Measurements from ENCODE around the gene FUT4.
"Not testable (repeated sequence)": the region's sequence is repeated elsewhere in the genome, so short reads cannot be mapped to it uniquely, and the experiment has no call there.

Gene FUT4

DNA sequence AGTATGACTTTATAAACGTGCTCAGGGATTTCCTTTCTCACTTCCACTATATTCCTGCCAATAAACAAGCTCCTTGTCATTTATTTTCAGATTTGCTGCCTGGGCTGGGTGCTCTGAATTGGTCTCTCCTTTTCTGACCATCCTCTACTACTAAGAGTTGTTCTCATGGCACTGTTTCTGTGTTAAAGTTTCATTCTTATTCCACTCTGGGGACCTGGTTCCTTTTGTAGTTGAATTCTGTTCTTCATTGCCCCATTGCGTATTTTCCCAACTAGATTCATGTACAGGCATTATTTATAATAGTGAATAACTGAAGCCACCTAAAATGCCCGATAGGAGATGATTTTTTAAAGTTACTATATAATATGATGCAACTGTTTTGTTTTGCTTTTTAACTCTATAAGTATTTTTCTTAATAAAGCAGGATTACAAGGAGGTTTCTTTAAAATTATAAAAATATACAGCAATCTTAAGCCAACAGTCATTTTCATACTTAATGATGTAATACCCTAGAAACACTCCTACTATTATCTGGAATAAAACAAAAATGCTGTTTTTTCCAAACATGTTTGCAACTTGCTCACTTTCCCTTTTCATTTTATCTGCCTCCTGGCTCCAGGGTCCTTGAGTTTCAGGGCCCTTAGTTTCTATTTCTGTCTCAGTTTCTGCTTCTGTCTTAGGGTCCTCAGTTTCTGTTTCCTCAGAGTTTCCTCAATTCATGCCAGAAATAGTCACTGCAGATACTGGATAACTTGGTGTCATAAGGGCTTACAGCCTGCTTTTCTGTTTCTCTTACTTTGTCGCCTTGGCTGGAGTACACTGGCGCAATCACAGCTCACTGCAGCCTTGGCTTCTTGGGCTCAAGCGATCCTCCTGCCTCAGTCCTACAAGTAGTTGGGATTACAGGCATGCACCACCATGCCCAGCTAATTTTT is 9.8 kb upstream of the FUT4 start:
- no peak for DNase-seq

DNA sequence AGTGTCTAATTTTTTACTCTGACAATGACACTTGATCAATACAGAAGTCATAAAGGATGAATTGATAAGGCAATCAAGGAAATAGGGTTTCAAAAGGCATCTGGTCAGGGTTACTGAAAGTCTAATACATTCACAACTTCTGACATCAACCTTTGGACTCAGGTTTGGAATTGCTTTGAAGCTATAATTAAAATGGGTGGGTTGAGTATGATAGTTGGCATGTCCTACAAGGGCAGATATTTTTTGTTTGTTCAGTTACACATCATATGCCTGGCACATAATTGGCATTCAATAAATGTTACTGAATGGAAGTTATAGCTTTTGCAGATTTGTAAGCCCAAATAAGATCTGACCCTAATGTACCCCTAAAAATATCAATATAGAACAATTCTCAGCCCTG is 7.3 kb upstream of the FUT4 start:
- DNase-seq: no peak

DNA sequence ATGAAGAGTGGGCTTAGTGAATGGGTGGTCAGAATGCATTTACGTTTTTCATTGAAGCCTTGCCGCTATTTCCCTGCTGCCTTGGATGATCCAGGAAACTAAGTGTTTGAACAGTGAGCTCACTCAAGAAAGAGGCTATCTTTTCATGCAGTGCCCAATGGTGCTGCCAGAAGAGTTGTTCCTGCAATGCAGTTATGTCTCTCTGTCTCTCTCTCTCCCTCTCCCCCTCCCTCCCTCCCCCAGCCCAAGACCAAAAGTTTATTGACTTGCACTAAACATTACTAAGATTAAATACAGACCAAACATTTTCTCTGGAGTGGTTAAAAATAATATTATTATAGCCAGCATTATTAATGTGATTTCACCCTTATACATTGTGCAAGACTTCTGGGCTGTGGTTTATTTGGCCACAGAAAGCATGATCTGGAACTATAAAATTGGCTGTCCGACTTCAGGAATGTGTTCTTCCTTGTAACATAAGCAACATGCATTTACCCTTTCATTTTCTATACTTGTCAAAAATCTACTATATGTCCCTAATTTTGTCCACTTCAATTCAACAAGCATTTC is 6.6 kb upstream of the FUT4 start:
- DNase-seq: no peak

DNA sequence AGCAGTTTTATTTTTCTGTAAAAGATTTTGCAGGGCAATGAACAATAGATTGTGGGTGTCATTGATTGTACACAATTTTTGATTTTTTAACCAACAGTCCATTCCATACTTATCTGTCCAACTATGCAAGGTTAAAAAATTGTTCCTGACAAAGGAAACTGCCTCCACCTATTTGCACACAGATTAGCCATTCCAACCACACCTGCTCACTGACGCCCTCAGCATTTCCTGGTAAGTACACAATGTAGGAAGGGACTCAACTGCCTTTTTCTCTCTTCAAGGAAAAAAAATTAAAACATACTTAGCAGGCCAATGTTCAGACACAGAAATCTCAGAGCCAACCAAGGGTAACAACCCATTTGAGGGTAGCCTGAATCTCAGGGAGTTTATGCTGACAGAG is 4.3 kb upstream of the FUT4 start:
- DNase-seq: no peak

DNA sequence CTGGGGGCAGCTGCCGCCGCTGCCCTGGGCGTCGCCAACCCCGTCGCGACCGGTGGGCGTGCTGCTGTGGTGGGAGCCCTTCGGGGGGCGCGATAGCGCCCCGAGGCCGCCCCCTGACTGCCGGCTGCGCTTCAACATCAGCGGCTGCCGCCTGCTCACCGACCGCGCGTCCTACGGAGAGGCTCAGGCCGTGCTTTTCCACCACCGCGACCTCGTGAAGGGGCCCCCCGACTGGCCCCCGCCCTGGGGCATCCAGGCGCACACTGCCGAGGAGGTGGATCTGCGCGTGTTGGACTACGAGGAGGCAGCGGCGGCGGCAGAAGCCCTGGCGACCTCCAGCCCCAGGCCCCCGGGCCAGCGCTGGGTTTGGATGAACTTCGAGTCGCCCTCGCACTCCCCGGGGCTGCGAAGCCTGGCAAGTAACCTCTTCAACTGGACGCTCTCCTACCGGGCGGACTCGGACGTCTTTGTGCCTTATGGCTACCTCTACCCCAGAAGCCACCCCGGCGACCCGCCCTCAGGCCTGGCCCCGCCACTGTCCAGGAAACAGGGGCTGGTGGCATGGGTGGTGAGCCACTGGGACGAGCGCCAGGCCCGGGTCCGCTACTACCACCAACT is 1.0 kb downstream of the FUT4 start:
- DNase-seq: no peak

DNA sequence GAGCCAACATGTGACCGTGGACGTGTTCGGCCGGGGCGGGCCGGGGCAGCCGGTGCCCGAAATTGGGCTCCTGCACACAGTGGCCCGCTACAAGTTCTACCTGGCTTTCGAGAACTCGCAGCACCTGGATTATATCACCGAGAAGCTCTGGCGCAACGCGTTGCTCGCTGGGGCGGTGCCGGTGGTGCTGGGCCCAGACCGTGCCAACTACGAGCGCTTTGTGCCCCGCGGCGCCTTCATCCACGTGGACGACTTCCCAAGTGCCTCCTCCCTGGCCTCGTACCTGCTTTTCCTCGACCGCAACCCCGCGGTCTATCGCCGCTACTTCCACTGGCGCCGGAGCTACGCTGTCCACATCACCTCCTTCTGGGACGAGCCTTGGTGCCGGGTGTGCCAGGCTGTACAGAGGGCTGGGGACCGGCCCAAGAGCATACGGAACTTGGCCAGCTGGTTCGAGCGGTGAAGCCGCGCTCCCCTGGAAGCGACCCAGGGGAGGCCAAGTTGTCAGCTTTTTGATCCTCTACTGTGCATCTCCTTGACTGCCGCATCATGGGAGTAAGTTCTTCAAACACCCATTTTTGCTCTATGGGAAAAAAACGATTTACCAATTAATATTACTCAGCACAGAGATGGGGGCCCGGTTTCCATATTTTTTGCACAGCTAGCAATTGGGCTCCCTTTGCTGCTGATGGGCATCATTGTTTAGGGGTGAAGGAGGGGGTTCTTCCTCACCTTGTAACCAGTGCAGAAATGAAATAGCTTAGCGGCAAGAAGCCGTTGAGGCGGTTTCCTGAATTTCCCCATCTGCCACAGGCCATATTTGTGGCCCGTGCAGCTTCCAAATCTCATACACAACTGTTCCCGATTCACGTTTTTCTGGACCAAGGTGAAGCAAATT is 1.8 kb downstream of the FUT4 start:
- DNase-seq: no peak

DNA sequence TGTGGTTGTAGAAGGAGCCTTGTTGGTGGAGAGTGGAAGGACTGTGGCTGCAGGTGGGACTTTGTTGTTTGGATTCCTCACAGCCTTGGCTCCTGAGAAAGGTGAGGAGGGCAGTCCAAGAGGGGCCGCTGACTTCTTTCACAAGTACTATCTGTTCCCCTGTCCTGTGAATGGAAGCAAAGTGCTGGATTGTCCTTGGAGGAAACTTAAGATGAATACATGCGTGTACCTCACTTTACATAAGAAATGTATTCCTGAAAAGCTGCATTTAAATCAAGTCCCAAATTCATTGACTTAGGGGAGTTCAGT is 2.4 kb downstream of the FUT4 start:
- no peak for DNase-seq

DNA sequence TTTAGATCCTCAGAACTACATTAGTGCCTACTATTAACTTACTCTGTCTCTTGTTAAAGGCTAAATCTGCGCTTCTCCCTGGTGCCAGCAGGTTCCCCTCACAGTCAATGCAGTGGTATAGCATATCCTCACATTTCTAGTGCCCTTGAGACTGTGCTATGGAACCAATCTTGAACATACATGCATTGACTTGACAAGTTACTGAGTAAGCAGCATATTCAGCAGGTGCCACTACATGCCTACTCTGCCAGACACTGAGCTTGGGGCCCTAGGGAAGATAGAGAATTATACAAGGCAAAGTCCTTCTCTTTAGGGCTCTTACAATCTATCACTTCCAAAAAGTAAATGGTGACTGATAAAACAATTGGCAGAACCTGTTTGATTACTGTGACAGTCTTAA is 3.2 kb downstream of the FUT4 start:
- DNase-seq: no peak

DNA sequence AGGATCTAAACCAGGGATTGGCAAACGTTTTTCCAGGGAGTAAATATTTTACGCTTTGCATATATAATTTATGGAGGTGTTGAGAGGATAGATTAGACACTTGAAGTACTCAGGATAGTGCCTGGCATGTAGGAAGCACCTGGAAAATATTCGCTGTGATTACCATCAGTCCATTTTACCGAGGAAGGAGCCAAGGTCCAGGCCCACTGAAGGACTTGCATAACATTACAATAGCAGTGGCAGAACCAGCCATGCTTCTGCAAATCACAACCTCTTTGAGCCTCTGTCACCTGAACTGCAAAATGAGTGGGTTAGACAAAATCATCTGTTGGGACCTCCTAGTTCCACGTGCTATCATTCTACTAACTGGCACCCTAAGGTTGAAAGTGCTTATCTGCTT is 5.4 kb downstream of the FUT4 start:
- DNase-seq: no peak

DNA sequence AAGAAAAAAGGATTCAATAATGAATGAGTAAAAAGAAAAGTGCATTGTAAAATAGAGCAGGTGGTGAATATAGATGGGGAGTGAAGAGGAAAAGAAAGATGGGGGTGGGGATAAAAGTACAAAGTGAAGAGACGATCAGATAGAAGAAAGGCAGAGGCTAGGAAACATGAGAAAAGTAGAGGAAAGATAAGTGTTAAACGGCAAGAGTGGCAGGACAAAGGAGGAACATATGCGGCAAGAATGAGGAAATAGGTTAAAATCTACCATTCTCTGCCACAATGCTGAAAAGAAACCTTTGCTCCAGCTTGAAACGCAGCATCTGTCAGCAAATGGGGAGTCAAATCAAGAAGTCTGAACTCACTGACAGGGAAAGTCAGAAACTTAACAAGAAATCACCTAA is 6.8 kb downstream of the FUT4 start:
- no peak for DNase-seq

DNA sequence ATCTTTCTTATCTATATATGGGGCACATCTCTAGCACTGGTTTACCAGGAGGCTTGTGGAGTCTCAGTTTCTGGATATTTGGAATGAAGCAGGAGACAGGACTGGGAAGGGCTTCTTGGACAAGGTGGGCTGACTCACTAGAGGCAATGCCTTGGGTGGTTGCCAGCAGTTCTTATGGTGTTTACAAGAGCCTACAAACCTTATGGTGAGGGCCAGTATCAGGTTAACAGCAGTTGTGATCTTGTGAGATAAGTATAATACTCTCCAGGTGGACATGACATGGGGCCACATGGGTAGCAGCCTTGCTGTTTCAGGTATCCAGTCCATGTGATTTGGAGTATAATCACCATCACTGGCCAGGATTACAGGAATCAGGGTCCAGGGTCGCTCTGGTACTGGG is 10.2 kb downstream of the FUT4 start:
- DNase-seq: no peak

DNA sequence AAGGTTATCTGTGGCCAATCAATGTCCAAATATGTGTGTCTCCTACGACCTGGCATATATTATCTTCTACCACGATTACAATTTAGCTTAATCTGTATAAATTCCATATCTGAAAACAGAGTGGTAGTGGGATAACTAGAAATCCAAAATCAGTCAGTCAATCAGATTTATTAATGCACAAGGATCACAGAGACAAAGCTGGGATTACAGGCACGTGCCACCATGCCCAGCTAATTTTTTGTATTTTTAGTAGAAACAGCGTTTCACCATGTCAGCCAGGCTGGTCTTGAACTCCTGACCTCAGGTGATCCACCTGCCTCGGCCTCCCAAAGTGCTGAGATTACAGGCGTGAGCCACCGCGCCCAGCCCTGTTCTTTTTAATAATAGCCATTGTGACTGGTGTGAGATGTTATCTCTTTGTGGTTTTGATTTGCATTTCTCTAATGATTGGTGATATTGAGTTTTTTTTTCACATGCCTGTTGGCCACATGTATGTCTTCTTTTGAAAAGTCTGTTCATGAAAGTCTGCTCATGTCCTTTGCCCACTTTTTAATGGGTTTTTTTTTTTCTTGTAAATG is 12.1 kb downstream of the FUT4 start:
- DNase-seq: not testable (repeated sequence)

DNA sequence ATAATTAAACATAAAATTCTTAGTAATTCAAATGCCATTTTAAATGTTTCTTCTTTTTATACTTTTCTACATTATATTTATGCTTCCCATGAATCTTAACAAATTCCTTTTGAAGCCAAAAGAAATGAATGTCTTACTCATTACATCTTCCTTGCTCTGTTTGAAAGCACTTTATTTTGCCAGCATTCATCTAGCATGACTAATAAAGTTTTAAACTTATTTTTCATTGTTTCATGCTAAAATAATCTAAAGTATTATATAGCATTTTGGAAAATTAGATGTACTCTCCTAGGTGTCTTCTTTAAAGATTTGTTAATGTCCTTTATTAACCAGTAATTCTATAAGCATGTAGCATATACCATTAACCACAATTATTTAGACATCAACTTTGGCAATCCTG is 13.7 kb downstream of the FUT4 start:
- DNase-seq: no peak

DNA sequence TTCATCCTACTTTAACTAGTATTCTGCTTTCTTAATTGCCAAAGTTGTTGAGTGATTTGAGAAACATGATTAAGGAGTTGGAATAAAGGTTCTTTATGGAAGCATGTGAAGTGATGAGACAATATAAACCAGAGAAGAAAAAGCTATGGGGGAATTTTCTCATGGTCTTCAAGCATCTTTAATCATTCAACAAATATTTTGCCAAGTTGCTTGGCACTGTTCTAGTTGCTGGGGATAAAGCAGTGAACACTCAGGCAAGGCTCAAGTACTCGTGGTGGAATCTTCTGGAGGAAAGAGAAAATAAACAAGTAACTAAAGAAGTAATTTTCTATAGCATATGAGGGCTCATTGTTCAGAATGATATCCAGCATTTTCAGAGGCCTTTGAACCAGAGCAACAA is 14.3 kb downstream of the FUT4 start:
- DNase-seq: no peak

DNA sequence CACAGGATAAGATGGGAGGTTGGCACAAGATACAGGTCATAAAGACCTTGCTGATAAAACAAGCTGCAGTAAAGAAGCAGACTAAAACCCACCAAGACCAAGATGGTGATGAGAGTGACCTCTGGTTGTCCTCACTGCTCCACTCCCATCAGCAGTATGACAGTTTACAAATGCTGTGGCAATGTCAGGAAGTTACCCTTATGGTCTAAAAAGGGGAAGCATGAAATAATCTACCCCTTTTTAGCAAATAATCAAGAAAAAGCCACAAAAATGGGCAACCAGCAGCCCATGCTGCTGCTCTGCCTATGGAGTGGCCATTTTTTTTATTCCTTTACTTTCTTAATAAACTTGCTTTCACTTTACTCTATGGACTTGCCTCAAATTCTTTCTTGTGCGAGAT is 14.7 kb downstream of the FUT4 start:
- no peak for DNase-seq

DNA sequence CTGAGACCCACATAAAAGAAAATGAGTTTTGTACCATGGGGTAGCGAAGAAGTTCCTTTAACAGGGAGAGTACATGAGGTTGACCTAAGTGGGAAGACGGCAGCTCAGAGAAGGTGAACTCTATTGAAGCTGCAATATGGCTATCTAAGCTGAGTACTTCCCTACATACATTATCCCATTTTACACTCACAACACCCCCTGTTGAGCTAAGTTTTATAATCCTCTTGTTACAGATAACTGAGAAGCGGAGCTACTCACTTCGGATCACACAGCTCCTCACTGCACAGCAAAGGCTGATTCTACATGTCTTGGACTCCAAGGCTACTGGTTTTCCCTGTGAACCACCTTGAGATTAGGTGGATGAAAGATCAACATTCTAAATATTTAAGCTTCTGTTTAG is 15.2 kb downstream of the FUT4 start:
- no peak for DNase-seq

DNA sequence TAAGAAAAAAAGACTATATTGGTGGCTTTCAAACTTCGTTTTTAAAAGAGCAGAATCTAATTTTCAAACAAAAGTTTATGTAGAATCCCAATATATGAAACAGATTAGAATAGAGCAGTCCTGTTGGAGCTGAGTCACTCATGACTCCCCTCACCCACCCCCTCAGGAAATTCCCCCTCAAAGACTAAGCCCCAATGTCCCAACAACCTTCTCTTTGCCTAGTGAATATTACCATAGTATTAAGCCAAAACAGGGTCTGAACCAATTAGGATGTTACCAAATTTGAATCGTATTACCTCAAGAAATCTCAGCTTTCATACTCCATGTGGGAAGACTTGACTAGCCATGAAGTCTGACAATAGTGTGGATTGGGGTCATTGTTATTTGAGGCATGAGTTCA is 15.6 kb downstream of the FUT4 start:
- DNase-seq: no peak

DNA sequence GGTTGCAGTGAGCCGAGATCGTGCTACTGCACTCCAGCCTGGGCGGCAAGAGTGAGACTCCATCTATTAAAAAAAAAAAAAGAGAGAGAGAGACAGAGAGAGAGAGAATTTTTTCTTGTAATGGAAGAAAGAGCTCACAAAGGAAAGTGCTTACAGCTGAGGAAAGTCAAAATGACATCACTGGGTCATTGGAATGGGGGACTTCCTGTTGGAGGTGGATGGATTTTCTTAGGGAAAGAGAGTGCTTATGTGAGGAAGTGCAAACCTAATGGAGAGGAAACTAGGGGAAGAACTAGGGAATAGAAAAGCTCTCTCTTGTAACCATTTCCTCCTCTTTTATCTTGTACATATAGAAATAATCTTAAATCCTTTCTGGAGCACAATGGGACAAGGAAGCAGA is 17.1 kb downstream of the FUT4 start:
- DNase-seq: no peak

DNA sequence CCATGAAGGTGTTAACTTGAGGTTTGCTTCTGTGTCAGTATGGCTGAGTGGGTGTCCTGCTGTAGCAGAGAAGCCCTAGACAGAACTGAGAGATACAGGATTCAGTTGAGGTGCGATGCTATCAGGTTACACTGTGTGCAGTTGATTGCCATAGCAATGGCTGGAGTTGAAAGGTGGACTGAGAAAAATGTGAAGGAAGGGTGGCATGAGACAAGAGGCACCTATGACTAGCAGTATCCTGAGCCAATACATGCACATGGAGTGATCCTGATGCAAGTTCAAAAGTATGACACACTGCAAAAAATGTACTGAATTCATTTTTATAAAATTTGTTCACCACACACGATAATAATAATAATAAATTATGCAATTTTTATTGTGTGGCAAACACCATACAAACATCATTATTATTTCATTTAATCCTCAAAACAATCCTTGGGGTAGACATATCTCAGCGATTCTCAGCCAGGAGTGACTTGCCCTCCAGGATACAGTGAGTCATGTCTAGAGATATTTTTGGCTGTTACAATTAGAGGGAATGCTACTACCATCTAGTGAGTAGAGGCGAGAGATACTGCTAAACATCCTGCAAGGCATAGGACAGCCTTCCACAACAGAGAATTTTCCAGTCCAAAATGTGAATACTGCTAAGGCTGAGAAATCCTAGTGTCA is 19.6 kb downstream of the FUT4 start:
- DNase-seq: no peak

DNA sequence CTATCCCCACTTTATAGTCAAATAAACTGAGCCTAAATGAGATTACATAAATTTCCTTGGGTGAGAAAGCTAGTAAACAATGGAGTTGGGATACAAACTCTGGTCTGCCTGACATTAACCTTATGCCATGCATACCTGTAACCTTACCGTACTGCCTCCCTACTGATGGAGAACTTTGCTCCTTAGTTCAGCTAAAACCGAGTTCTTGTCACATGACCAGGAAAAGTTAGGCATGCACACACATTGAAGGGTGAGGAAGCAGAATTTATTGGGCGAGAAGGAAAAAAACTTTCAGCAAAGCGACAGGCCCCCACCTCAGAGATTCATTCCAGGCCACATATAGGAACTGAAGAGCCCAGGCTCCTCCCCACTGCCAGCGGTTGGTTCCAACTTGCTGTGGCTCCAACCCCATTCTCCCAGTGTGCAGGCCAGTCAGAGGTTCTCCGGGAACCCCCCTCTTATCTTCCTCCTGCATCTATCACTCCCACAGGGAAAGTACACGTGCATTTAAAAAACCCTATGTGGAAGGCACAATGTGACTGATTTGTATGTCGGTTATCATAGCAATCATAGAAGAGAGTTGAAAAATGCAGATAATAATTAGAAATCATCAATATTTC is 20.2 kb downstream of the FUT4 start:
- no peak for DNase-seq

DNA sequence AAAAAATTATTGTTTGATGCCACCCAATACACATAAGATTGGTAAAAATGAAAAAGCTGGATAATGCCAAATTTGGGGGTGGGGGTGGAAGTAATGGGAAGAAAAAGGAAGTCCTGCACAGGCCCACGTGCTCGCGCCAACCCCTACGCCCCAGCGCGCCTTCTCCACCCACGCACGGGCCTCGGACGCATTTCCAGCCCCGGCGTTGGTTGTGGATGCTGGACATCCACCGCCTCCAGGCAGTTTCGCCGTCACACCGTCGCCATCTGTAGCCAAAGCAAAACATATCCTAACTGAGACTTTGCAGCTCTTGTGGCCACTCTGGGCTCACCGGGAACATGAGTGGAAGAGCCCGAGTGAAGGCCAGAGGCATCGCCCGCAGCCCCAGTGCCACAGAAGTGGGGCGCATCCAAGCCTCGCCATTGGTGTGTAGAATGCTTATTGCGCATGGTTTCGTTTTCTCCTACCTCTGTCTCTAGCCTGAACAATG is 23.5 kb downstream of the FUT4 start, which contains the start of gene PIWIL4:
PIWIL4 (plus strand) TSS at position 188 of the 490 bp plus-strand sequence; CDS start at position 339, 151 bp downstream.
- no peak for DNase-seq

DNA sequence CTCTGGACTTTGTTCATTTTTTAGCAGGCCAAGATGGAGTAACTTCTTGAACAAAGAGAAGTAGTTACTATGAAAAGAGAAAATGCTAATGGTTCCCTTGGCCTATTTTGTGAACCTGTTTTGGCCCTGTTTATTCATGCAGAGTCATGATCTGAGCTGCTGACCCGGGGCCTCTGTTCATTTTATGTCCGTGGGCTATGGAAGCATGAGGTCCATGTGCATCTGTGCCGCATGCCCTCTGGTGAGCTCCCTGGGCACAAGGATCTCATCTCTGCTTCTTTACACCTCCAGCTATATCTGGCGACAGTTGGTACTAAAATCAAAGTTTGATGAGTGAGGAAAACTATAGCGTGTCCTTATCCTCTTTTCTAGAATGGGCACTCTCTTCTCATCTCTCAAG is 24.5 kb downstream of the FUT4 start:
- DNase-seq: no peak
